ENCODE data around the gene KCNT2. TPM values are rescaled to one million over a fixed set of nuclear protein-coding genes. Genes with fewer than 3 reads are reported as not detected.

The KCNT2 gene
- total and polyA plus RNA-seq, 9 of the 15 experiments (the other 6 are each of a cell fraction or from before 2014, with no cell fraction given): 0.13 to 0.73 (median 0.28) TPM

GRCh38 chr1:196538473-196538872 is 69.8 kb downstream of the KCNT2 start (continued):
- TF ChIP-seq CBX3 (IDR thresholded peaks at IDR 0.05; ENCODE audit: borderline replicate concordance in 1 of 2, low read length in 2 of 2) (peak in 1 of 2 experiments; percentile 97; a peak in 2 of 3 replicates), ZNF280A (IDR thresholded peaks at IDR 0.05; ENCODE audit: low read depth, partially characterized antibody) (peak; percentile 32), CBX5 (IDR thresholded peaks at IDR 0.05; ENCODE audit: borderline replicate concordance, low read depth) (peak; percentile 79; the same call in 1 of the 2 replicates), TRIM24 (IDR thresholded peaks at IDR 0.05) (peak; percentile 44 to 57; a peak in 1 of 4 replicates), NFE2 (IDR thresholded peaks at IDR 0.05; ENCODE audit: low read depth) (peak; percentile 51)

GRCh38 chr1:196535727-196536126 is 72.5 kb downstream of the KCNT2 start:
- Histone ChIP-seq H2AFZ (ENCODE audit: low read depth, low read length) (no peak overlapping the region), H3K4me1 (replicated peaks in 1 of 2; ENCODE audit: control insufficient read depth in 2 of 2, insufficient read depth in 2 of 2, low read length in 2 of 2) (0 out of 5 replicates have a peak, but pooled peaks cover 0 to 4% of the 10 kb centered on the region in 2 experiments), H3K36me3 (ENCODE audit: control insufficient read depth, insufficient read depth, low read length) (no peaks in the 10 kb centered on the region), H3K9me1 (ENCODE audit: control insufficient read depth, insufficient read depth, low read length) (no peaks in the 10 kb centered on the region), H3K9ac (ENCODE audit: insufficient read depth in 1 of 2, low read depth in 2 of 2, low read length in 2 of 2) (no peak overlapping the region), H3K27me3 (ENCODE audit: control insufficient read depth in 2 of 2, insufficient read depth in 2 of 2, low read length in 2 of 2) (no peaks in the 10 kb centered on the region), H3K9me3 (replicated peaks; ENCODE audit: control insufficient read depth, insufficient read depth, low read depth, low read length) (peaks cover 21% of the 10 kb centered on the region), H3K79me2 (ENCODE audit: control insufficient read depth, insufficient read depth, low read length) (no peaks in the 10 kb centered on the region), H3K4me2 (ENCODE audit: insufficient read depth, low read length) (no peak overlapping the region), H4K20me1 (replicated peaks; ENCODE audit: control insufficient read depth, insufficient read depth, low read length) (no peaks in the 10 kb centered on the region), H3K4me3 (no peak overlapping the region), H3K27ac (ENCODE audit: extremely low read depth, low read depth, low read length) (no peak overlapping the region)
- no TSS peak for BruUV-seq (replicated peaks)
- no peak for FAIRE-seq
- 22% methylated on average over 3 of the region's 3 CpGs for WGBS (ENCODE audit: insufficient coverage, low coverage, missing lambda C conversion rate)
- intact Hi-C loops (cut with micrococcal nuclease): no loop called here
- ChIA-PET POLR2A (no interaction called here), CTCF (ENCODE audit: low intra/inter-chr PET ratio) (no interaction called here)
- in situ Hi-C loops (cut with MboI): no loop called here
- peak; percentile 40; the same call in 1 of the 3 replicates for ATAC-seq
- DNase-seq (ENCODE audit: extremely low read depth in 1 of 4, low spot score in 3 of 4): peak in 1 of 4 experiments; percentile 64
- TF ChIP-seq MEIS2 (IDR thresholded peaks at IDR 0.05; ENCODE audit: partially characterized antibody) (no peak), ZBTB33 (CRISPR knock-in tag; IDR thresholded peaks at IDR 0.05) (0 out of 2 replicates have a peak, but pooled peaks have one; percentile 29), CREB3L1 (IDR thresholded peaks at IDR 0.05; ENCODE audit: borderline replicate concordance, low read depth) (no peak), RNF219 (CRISPR knock-in tag; IDR thresholded peaks at IDR 0.05) (no peak), ZNF449 (CRISPR knock-in tag; IDR thresholded peaks at IDR 0.05) (no peak), MCM3 (IDR thresholded peaks at IDR 0.05) (no peak)
